ENCODE measurements around the gene IQSEC3. TPM values are rescaled to one million over a fixed set of nuclear protein-coding genes. Genes with fewer than 3 reads are reported as not detected.

IQSEC3 gene
- total RNA-seq, 1 donor = 0.36 TPM

- H3K4me2 ChIP-seq (ENCODE audit: insufficient read depth, low read length) = peak overlapping the region; percentile 73
- no peak overlapping the region for H3K4me3 ChIP-seq (ENCODE audit: insufficient read depth, low read length)
- H3K79me2 ChIP-seq (ENCODE audit: insufficient read depth, low read length) = no peaks in the 10 kb centered on the region
Observed at GRCh38 chr12:189622-189962, 123.0 kb downstream of the IQSEC3 start.

GRCh38 chr12:190881-191280, 124.3 kb downstream of the IQSEC3 start:
- Histone ChIP-seq H3K4me3 (ENCODE audit: insufficient read depth, low read length) (no peak overlapping the region), H4K20me1 (ENCODE audit: insufficient read depth, low read length) (no peaks in the 10 kb centered on the region), H3K79me2 (ENCODE audit: insufficient read depth, low read length) (no peaks in the 10 kb centered on the region), H2AFZ (ENCODE audit: low read length) (no peak overlapping the region), H3K4me2 (ENCODE audit: insufficient read depth, low read length) (no peak overlapping the region), H3K27ac (ENCODE audit: low read depth, low read length) (no peak overlapping the region), H3K36me3 (ENCODE audit: insufficient read depth, low read length) (no peaks in the 10 kb centered on the region), H3K4me1 (ENCODE audit: insufficient read depth, low read length) (no peaks in the 10 kb centered on the region), H3K27me3 (ENCODE audit: insufficient read depth, low read length) (peaks cover 40% of the 10 kb centered on the region), H3K9me3 (ENCODE audit: low read depth, low read length) (no peaks in the 10 kb centered on the region)
- TF ChIP-seq CTCF (IDR thresholded peaks at IDR 0.05; ENCODE audit: extremely low read depth, low read depth, low read length) = no peak
- no peak for DNase-seq (ENCODE audit: insufficient read length, low spot score, missing footprints)

More at GRCh38 chr12:189622-189962, 123.0 kb downstream of the IQSEC3 start:
- no peak for DNase-seq (ENCODE audit: insufficient read length, low spot score, missing footprints)
- Histone ChIP-seq H4K20me1 (ENCODE audit: insufficient read depth, low read length) (no peaks in the 10 kb centered on the region), H3K9me3 (ENCODE audit: low read depth, low read length) (no peaks in the 10 kb centered on the region), H3K27me3 (ENCODE audit: insufficient read depth, low read length) (peaks cover 42% of the 10 kb centered on the region), H3K4me1 (ENCODE audit: insufficient read depth, low read length) (no peaks in the 10 kb centered on the region), H3K36me3 (ENCODE audit: insufficient read depth, low read length) (no peaks in the 10 kb centered on the region), H3K27ac (ENCODE audit: low read depth, low read length) (no peak overlapping the region), H2AFZ (ENCODE audit: low read length) (no peak overlapping the region)
- no peak for TF ChIP-seq CTCF (IDR thresholded peaks at IDR 0.05; ENCODE audit: extremely low read depth, low read depth, low read length)

- Histone ChIP-seq H3K79me2 (ENCODE audit: insufficient read depth, low read length) (no peaks in the 10 kb centered on the region), H3K9me3 (ENCODE audit: low read depth, low read length) (no peaks in the 10 kb centered on the region), H3K27me3 (ENCODE audit: insufficient read depth, low read length) (peaks cover 40% of the 10 kb centered on the region), H3K4me2 (ENCODE audit: insufficient read depth, low read length) (no peak overlapping the region), H3K4me1 (ENCODE audit: insufficient read depth, low read length) (no peaks in the 10 kb centered on the region), H3K27ac (ENCODE audit: low read depth, low read length) (no peak overlapping the region), H2AFZ (ENCODE audit: low read length) (no peak overlapping the region), H4K20me1 (ENCODE audit: insufficient read depth, low read length) (no peaks in the 10 kb centered on the region), H3K36me3 (ENCODE audit: insufficient read depth, low read length) (no peaks in the 10 kb centered on the region), H3K4me3 (ENCODE audit: insufficient read depth, low read length) (no peak overlapping the region)
- no peak for DNase-seq (ENCODE audit: insufficient read length, low spot score, missing footprints)
- no peak for TF ChIP-seq CTCF (IDR thresholded peaks at IDR 0.05; ENCODE audit: extremely low read depth, low read depth, low read length)
Observed at GRCh38 chr12:191541-191940, 125.0 kb downstream of the IQSEC3 start.

GRCh38 chr12:193261-193660, 126.7 kb downstream of the IQSEC3 start:
- H3K4me3 ChIP-seq (ENCODE audit: insufficient read depth, low read length) = no peak overlapping the region
- DNase-seq (ENCODE audit: insufficient read length, low spot score, missing footprints) = no peak
- no peaks in the 10 kb centered on the region for H3K79me2 ChIP-seq (ENCODE audit: insufficient read depth, low read length)
- no peaks in the 10 kb centered on the region for H3K9me3 ChIP-seq (ENCODE audit: low read depth, low read length)
- H4K20me1 ChIP-seq (ENCODE audit: insufficient read depth, low read length) = no peaks in the 10 kb centered on the region
- no peak overlapping the region for H2AFZ ChIP-seq (ENCODE audit: low read length)
- no peaks in the 10 kb centered on the region for H3K36me3 ChIP-seq (ENCODE audit: insufficient read depth, low read length)
- peaks cover 40% of the 10 kb centered on the region for H3K27me3 ChIP-seq (ENCODE audit: insufficient read depth, low read length)
- H3K27ac ChIP-seq (ENCODE audit: low read depth, low read length) = no peak overlapping the region
- H3K4me2 ChIP-seq (ENCODE audit: insufficient read depth, low read length) = no peak overlapping the region
- H3K4me1 ChIP-seq (ENCODE audit: insufficient read depth, low read length) = no peaks in the 10 kb centered on the region
- no peak for TF ChIP-seq CTCF (IDR thresholded peaks at IDR 0.05; ENCODE audit: extremely low read depth, low read depth, low read length)

All from osteoblast (primary cell).